HepG2 (cell line): ENCODE measurements around the gene ADAMTS2. TPM values are rescaled to one million over a fixed set of nuclear protein-coding genes. Genes with fewer than 3 reads are reported as not detected.

Experiments
- ATAC-seq: fragments of 200-7000 bp; cut with Tn5 transposase; 3 replicates; pipeline ENCODE4 v1.9.1; 2020; ENCODE audit warnings: mild to moderate bottlenecking, moderate library complexity
- BruUV-seq: library from RNA; stranded (reverse); fragments of 400-500 nt; replicated peaks from 2 replicates; lab custom pipeline; 2021; lab: Mats Ljungman, UMichigan
- CTCF ChIA-PET: fragments of 300-600 bp; formaldehyde crosslinking; extraction: SDS; loops from one replicate; lab custom pipeline; 2021; ENCODE audit warnings: low total read pairs, inconsistent platforms, low intra/inter-chr PET ratio; lab: Yijun Ruan, JAX
- POLR2A ChIA-PET: fragments of 350-600 bp; sonication (Branson Sonifier 250); formaldehyde crosslinking; loops from one replicate; lab custom pipeline; 2020; ENCODE audit warnings: antibody characterized with exemption, inconsistent platforms; lab: Yijun Ruan, JAX
- DNase-seq: peaks from one replicate; pipeline ENCODE4 v3.0.0-alpha.2; 2015; ENCODE audit warnings: low spot score
- FAIRE-seq: peaks from 3 replicates; lab custom pipeline; 2011; peaks lifted over from hg19 to GRCh38; lab: Jason Lieb, UNC
- H2AFZ ChIP-seq: one replicate; pipeline ENCODE4 v1.6.1; 2011; ENCODE audit warnings: low read length, inconsistent platforms
- H3K27ac ChIP-seq: fragments of 300-600 bp; 3 replicates; pipeline ENCODE4 v1.8.0; 2011; ENCODE audit warnings: mixed run types, mild to moderate bottlenecking, mixed read lengths, low read length, inconsistent platforms; ENCODE audit not compliant: insufficient read depth; ENCODE audit errors: extremely low read length
- H3K27me3 ChIP-seq, 2 experiments: fragments of 200-600 bp in 1 of 2; 2 replicates in 1 of 2; 3 replicates in 1 of 2; pipeline versions ENCODE4 v1.6.0 to v1.8.0; 2011; ENCODE audit warnings: low read length in 2 of 2, mild to moderate bottlenecking in 2 of 2, moderate library complexity in 2 of 2, inconsistent platforms in 1 of 2; ENCODE audit not compliant: insufficient read depth in 2 of 2, control insufficient read depth in 1 of 2
- H3K36me3 ChIP-seq, 2 experiments: fragments of 200-600 bp in 1 of 2; replicated peaks in 1 of 2; 2 replicates in 1 of 2; 3 replicates in 1 of 2; pipeline versions ENCODE4 v1.5.1 to v1.8.0; 2011; ENCODE audit warnings: low read length in 2 of 2, inconsistent platforms in 1 of 2; ENCODE audit not compliant: insufficient read depth in 2 of 2, control insufficient read depth in 1 of 2
- H3K4me1 ChIP-seq: 2 replicates; pipeline ENCODE4 v1.5.1; 2012; ENCODE audit warnings: low read length, inconsistent platforms; ENCODE audit not compliant: insufficient read depth
- H3K4me2 ChIP-seq: 2 replicates; pipeline ENCODE4 v1.6.0; 2011; ENCODE audit warnings: low read depth, low read length, inconsistent platforms
- H3K4me3 ChIP-seq, 3 experiments: fragments of 200-600 bp in 1 of 3; sonication (generic), shearing (Covaris generic) in 1 of 3; replicated peaks in 1 of 3; 2 replicates each; pipeline ENCODE4 v1.5.1; 2011 to 2016; ENCODE audit warnings: low read length in 3 of 3, inconsistent platforms in 2 of 3, low read depth in 2 of 3, mild to moderate bottlenecking in 2 of 3, control low read depth in 1 of 3, mixed read lengths in 1 of 3; ENCODE audit not compliant: insufficient read depth in 1 of 3
- H3K79me2 ChIP-seq: one replicate; pipeline ENCODE4 v1.6.1; 2011; ENCODE audit warnings: low read length, inconsistent platforms; ENCODE audit not compliant: insufficient read depth
- H3K9ac ChIP-seq: 2 replicates; pipeline ENCODE4 v1.6.0; 2011; ENCODE audit warnings: mild to moderate bottlenecking, low read depth, low read length, inconsistent platforms; ENCODE audit not compliant: insufficient read depth
- H3K9me3 ChIP-seq: 2 replicates; pipeline ENCODE4 v1.5.1; 2012; ENCODE audit warnings: mild to moderate bottlenecking, low read length
- H4K20me1 ChIP-seq: 2 replicates; pipeline ENCODE4 v1.6.0; 2011; ENCODE audit warnings: inconsistent platforms, mild to moderate bottlenecking, low read length, moderate library complexity; ENCODE audit not compliant: insufficient read depth
- ADNP ChIP-seq: sonication (generic); formaldehyde crosslinking; IDR thresholded peaks from 2 replicates; pipeline ENCODE4 v1.4.0; 2020; ENCODE audit warnings: missing genetic modification reagents
- ISL2 ChIP-seq: sonication (generic); formaldehyde crosslinking; IDR thresholded peaks from 2 replicates; pipeline ENCODE4 v1.5.0; 2020; ENCODE audit warnings: missing genetic modification reagents
- JUN ChIP-seq: sonication (generic); formaldehyde crosslinking; IDR thresholded peaks from 2 replicates; pipeline ENCODE4 v1.4.0; 2020; ENCODE audit warnings: mild to moderate bottlenecking, missing genetic modification reagents
- RBM22 ChIP-seq: fragments of 200-400 bp; formaldehyde crosslinking; optimal IDR thresholded peaks from 2 replicates; pipeline ENCODE3; 2017; ENCODE audit warnings: mild to moderate bottlenecking, low read length, moderate library complexity
- ZNF24 ChIP-seq: fragments of 450-650 bp; IDR thresholded peaks from 2 replicates; pipeline ENCODE4 v1.6.1; 2017; ENCODE audit warnings: antibody characterized with exemption, mild to moderate bottlenecking
- ZNF350 ChIP-seq: sonication (generic); formaldehyde crosslinking; IDR thresholded peaks from 2 replicates; pipeline ENCODE4 v1.4.0; 2020; ENCODE audit warnings: mild to moderate bottlenecking, low read depth, missing genetic modification reagents, borderline replicate concordance
- WGBS: methylation state at CpG from one replicate; pipeline ENCODE4 v1.1.6; 2017; ENCODE audit warnings: low lambda C conversion rate; 5-methylcytosine and 5-hydroxymethylcytosine counted together
- in situ Hi-C: cut with HindIII; loops from 2 replicates; pipeline ENCODE4 v1.10.0; 2017; ENCODE audit warnings: low pct_unique_long_range_greater_than_20kb; ENCODE audit not compliant: extremely low pct_ligation_motif_present
- intact Hi-C: fragments of 100-400 bp; cut with micrococcal nuclease; formaldehyde crosslinking; loops from one replicate; pipeline ENCODE4 v1.10.0; 2022; ENCODE audit not compliant: unreplicated experiment
- polyA plus RNA-seq, 8 experiments: library from polyadenylated mRNA; depleted of rRNA in 3 of 8; stranded (reverse) in 7 of 8; unstranded in 1 of 8; fragments of >200 nt; fragmentation: Illumina TruSeq in 4 of 8; extraction: Trizol in 4 of 8; gene quantifications; 2 replicates each; pipeline versions ENCODE4 v1.2.1 to v1.2.3, GENCODE V29; 2011 to 2016; ENCODE audit warnings: low read depth in 4 of 8, missing spikeins in 1 of 8, mixed read lengths in 1 of 8; ENCODE audit not compliant: insufficient read depth in 1 of 8
- total RNA-seq, 5 experiments: library from RNA; depleted of rRNA; stranded (reverse); fragments of >200 nt; fragmentation: Illumina TruSeq; extraction: Trizol; gene quantifications; 2 replicates each; pipeline ENCODE4 v1.2.3, GENCODE V29; 2016; ENCODE audit warnings: low read depth in 1 of 5
- TF ChIP-seq, protein P1 (sequence below): sonication (generic); formaldehyde crosslinking; IDR thresholded peaks from 2 replicates; pipeline ENCODE4 v1.4.0; 2020; ENCODE audit warnings: mild to moderate bottlenecking, missing genetic modification reagents, borderline replicate concordance
- TF ChIP-seq, protein P2 (sequence below): sonication (generic); formaldehyde crosslinking; IDR thresholded peaks from 2 replicates; pipeline ENCODE4 v1.5.0; 2020; ENCODE audit warnings: mild to moderate bottlenecking, missing genetic modification reagents, borderline replicate concordance
- TF ChIP-seq, protein P3 (sequence below): sonication (generic); formaldehyde crosslinking; IDR thresholded peaks from 2 replicates; pipeline ENCODE4 v1.9.0; 2021; ENCODE audit warnings: missing genetic modification reagents, borderline replicate concordance
- TF ChIP-seq, protein P4 (sequence below): sonication (generic); formaldehyde crosslinking; IDR thresholded peaks from 2 replicates; pipeline ENCODE4 v1.4.0; 2020; ENCODE audit warnings: missing genetic modification reagents, mild to moderate bottlenecking, borderline replicate concordance

The ADAMTS2 gene
- total and polyA plus RNA-seq, 2 of the 13 experiments (the other 11 are each of a cell fraction or from before 2014, with no cell fraction given), result 0.24 to 3.5 TPM

DNA sequence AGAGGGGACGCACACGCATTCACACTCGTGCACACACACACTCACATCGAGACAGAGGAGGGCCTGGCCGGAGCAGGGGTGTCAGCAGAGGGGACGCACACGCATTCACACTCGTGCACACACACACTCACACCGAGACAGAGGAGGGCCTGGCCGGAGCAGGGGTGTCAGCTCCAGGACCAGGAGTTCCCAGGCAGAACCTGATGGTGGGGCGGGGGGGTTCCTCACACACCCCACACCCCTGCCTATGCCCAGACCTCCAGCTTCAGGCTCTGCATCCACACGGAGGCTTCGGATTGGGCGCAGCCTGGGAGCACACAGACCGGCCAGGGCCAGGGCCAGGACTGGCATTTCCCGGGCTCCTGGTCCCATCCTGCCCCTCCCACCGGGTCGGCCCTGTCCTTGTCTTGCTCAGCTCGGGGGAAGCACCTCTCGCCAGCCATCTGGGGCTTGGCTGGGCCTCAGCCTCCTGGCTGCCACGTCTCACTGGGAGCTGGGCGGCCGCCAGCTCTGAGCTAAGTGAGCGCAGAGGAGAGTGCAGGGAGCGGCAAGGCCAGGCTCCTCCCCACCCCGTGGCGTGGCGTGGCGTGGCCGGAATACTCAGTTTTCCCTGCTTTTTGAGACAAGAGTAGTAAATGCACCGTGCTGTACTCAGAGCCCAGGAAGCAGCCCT, 31.3 kb downstream of the ADAMTS2 start:
- no peaks in the 10 kb centered on the region for H3K4me1 ChIP-seq
- ChIA-PET CTCF (no interaction called here), POLR2A (no interaction called here)
- peaks cover 0 to 3% of the 10 kb centered on the region in 2 experiments; a peak in 2 of 5 replicates for H3K27me3 ChIP-seq
- TF ChIP-seq, protein P1, sequence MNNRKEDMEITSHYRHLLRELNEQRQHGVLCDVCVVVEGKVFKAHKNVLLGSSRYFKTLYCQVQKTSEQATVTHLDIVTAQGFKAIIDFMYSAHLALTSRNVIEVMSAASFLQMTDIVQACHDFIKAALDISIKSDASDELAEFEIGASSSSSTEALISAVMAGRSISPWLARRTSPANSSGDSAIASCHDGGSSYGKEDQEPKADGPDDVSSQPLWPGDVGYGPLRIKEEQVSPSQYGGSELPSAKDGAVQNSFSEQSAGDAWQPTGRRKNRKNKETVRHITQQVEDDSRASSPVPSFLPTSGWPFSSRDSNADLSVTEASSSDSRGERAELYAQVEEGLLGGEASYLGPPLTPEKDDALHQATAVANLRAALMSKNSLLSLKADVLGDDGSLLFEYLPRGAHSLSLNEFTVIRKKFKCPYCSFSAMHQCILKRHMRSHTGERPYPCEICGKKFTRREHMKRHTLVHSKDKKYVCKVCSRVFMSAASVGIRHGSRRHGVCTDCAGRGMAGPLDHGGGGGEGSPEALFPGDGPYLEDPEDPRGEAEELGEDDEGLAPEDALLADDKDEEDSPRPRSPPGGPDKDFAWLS (CRISPR knock-in tag), result no peak
- TF ChIP-seq ADNP (CRISPR knock-in tag) (no peak), ISL2 (CRISPR knock-in tag) (no peak), RBM22 (no peak), ZNF350 (CRISPR knock-in tag) (no peak), JUN (no peak), ZNF24 (no peak)
- TF ChIP-seq, protein P2, sequence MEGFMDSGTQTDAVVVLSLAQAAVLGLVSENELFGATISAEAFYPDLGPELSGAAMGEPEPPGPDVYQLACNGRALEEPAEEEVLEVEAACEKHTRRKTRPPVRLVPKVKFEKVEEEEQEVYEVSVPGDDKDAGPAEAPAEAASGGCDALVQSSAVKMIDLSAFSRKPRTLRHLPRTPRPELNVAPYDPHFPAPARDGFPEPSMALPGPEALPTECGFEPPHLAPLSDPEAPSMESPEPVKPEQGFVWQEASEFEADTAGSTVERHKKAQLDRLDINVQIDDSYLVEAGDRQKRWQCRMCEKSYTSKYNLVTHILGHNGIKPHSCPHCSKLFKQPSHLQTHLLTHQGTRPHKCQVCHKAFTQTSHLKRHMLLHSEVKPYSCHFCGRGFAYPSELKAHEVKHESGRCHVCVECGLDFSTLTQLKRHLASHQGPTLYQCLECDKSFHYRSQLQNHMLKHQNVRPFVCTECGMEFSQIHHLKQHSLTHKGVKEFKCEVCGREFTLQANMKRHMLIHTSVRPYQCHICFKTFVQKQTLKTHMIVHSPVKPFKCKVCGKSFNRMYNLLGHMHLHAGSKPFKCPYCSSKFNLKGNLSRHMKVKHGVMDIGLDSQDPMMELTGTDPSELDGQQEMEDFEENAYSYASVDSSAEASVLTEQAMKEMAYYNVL, result no peak
- TF ChIP-seq, protein P3, sequence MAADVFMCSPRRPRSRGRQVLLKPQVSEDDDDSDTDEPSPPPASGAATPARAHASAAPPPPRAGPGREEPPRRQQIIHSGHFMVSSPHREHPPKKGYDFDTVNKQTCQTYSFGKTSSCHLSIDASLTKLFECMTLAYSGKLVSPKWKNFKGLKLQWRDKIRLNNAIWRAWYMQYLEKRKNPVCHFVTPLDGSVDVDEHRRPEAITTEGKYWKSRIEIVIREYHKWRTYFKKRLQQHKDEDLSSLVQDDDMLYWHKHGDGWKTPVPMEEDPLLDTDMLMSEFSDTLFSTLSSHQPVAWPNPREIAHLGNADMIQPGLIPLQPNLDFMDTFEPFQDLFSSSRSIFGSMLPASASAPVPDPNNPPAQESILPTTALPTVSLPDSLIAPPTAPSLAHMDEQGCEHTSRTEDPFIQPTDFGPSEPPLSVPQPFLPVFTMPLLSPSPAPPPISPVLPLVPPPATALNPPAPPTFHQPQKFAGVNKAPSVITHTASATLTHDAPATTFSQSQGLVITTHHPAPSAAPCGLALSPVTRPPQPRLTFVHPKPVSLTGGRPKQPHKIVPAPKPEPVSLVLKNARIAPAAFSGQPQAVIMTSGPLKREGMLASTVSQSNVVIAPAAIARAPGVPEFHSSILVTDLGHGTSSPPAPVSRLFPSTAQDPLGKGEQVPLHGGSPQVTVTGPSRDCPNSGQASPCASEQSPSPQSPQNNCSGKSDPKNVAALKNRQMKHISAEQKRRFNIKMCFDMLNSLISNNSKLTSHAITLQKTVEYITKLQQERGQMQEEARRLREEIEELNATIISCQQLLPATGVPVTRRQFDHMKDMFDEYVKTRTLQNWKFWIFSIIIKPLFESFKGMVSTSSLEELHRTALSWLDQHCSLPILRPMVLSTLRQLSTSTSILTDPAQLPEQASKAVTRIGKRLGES, result no peak
- TF ChIP-seq, protein P4, sequence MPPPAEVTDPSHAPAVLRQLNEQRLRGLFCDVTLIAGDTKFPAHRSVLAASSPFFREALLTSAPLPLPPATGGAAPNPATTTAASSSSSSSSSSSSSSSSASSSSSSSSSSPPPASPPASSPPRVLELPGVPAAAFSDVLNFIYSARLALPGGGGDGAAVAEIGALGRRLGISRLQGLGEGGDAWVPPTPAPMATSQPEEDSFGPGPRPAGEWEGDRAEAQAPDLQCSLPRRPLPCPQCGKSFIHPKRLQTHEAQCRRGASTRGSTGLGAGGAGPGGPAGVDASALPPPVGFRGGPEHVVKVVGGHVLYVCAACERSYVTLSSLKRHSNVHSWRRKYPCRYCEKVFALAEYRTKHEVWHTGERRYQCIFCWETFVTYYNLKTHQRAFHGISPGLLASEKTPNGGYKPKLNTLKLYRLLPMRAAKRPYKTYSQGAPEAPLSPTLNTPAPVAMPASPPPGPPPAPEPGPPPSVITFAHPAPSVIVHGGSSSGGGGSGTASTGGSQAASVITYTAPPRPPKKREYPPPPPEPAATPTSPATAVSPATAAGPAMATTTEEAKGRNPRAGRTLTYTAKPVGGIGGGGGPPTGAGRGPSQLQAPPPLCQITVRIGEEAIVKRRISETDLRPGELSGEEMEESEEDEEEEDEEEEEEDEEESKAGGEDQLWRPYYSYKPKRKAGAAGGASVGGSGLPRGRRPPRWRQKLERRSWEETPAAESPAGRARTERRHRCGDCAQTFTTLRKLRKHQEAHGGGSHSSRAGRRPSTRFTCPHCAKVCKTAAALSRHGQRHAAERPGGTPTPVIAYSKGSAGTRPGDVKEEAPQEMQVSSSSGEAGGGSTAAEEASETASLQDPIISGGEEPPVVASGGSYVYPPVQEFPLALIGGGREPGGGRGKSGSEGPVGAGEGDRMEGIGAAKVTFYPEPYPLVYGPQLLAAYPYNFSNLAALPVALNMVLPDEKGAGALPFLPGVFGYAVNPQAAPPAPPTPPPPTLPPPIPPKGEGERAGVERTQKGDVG (CRISPR knock-in tag), result no peak
- H4K20me1 ChIP-seq, result no peaks in the 10 kb centered on the region
- H3K27ac ChIP-seq, result no peak overlapping the region
- H3K9me3 ChIP-seq, result no peaks in the 10 kb centered on the region
- no peaks in the 10 kb centered on the region for H3K36me3 ChIP-seq
- H3K4me3 ChIP-seq, result no peak overlapping the region
- FAIRE-seq, result no peak
- no peak overlapping the region for H2AFZ ChIP-seq
- 53% methylated on average over 9 of the region's 31 CpGs for WGBS
- no peak overlapping the region for H3K9ac ChIP-seq
- in situ Hi-C loops (no loop called here), intact Hi-C loops (no loop called here)
- no peak for ATAC-seq
- DNase-seq, result no peak
- no peak overlapping the region for H3K4me2 ChIP-seq
- no TSS peak for BruUV-seq
- H3K79me2 ChIP-seq, result no peaks in the 10 kb centered on the region
